GM19035 (cell line): ENCODE results near the gene PDXDC1.
"Not testable (repeated sequence)": the region's sequence is repeated elsewhere in the genome, so short reads cannot be mapped to it uniquely, and the experiment has no call there.

Experiments
- ATAC-seq: cut with Tn5 transposase; IDR thresholded peaks from one replicate; pipeline ENCODE4 v1.9.1; 2021; ENCODE audit not compliant: unreplicated experiment

The PDXDC1 gene

GRCh38 chr16:14973785-14974322 is 972 bp upstream of the PDXDC1 start:
- ATAC-seq: not testable (repeated sequence)

- not testable (repeated sequence) for ATAC-seq
These were observed 533 bp upstream of the PDXDC1 start for GRCh38 chr16:14974331-14974655.

GRCh38 chr16:14975418-14976194 is 780 bp downstream of the PDXDC1 start:
- not testable (repeated sequence) for ATAC-seq

GRCh38 chr16:14976971-14977736 is 2.3 kb downstream of the PDXDC1 start:
- not testable (repeated sequence) for ATAC-seq

GRCh38 chr16:14978281-14978680 is 3.5 kb downstream of the PDXDC1 start:
- not testable (repeated sequence) for ATAC-seq

GRCh38 chr16:14978908-14979307 is 4.1 kb downstream of the PDXDC1 start:
- not testable (repeated sequence) for ATAC-seq

- not testable (repeated sequence) for ATAC-seq
These were observed 6.4 kb downstream of the PDXDC1 start for GRCh38 chr16:14981234-14981633.

- ATAC-seq: not testable (repeated sequence)
These were observed 7.7 kb downstream of the PDXDC1 start for GRCh38 chr16:14982521-14982920.

GRCh38 chr16:14988092-14988491 is 13.3 kb downstream of the PDXDC1 start:
- ATAC-seq: not testable (repeated sequence)

GRCh38 chr16:14988661-14989191 is 13.9 kb downstream of the PDXDC1 start:
- not testable (repeated sequence) for ATAC-seq

GRCh38 chr16:14989291-14990281 is 14.8 kb downstream of the PDXDC1 start:
- not testable (repeated sequence) for ATAC-seq

GRCh38 chr16:14993277-14994151 is 18.7 kb downstream of the PDXDC1 start:
- not testable (repeated sequence) for ATAC-seq

- ATAC-seq: not testable (repeated sequence)
These were observed 21.9 kb downstream of the PDXDC1 start for GRCh38 chr16:14996702-14997101.

- ATAC-seq: not testable (repeated sequence)
These were observed 23.5 kb downstream of the PDXDC1 start for GRCh38 chr16:14998300-14998699.

GRCh38 chr16:14999845-15000244 is 25.0 kb downstream of the PDXDC1 start:
- ATAC-seq: not testable (repeated sequence)

GRCh38 chr16:15002448-15002847 is 27.6 kb downstream of the PDXDC1 start:
- ATAC-seq: not testable (repeated sequence)

GRCh38 chr16:15005357-15006132 is 30.7 kb downstream of the PDXDC1 start:
- not testable (repeated sequence) for ATAC-seq

- not testable (repeated sequence) for ATAC-seq
These were observed 33.8 kb downstream of the PDXDC1 start for GRCh38 chr16:15008647-15009046.

GRCh38 chr16:15012941-15013340 is 38.1 kb downstream of the PDXDC1 start:
- not testable (repeated sequence) for ATAC-seq
